RPMI8226 (cell line): ENCODE data around the gene CXCR5.

Source experiments
- DNase-seq: peaks from one replicate; pipeline ENCODE4 v3.0.0-alpha.2; 2015

CXCR5 gene

GRCh38 chr11:118929501-118930093, 45.9 kb downstream of the CXCR5 start:
- DNase-seq: peak; percentile 92

GRCh38 chr11:118930094-118930712, 46.5 kb downstream of the CXCR5 start:
- DNase-seq: peak; percentile 98

GRCh38 chr11:118931571-118931970, 47.9 kb downstream of the CXCR5 start:
- no peak for DNase-seq

- DNase-seq: no peak
These were observed 49.8 kb downstream of the CXCR5 start for GRCh38 chr11:118933486-118933885.

- no peak for DNase-seq
These were observed 51.7 kb downstream of the CXCR5 start for GRCh38 chr11:118935376-118935775.

GRCh38 chr11:118938491-118939403, 55.1 kb downstream of the CXCR5 start:
- DNase-seq: no peak

- DNase-seq: no peak
These were observed 55.8 kb downstream of the CXCR5 start for GRCh38 chr11:118939404-118939915.

- DNase-seq: peak; percentile 60
These were observed 56.4 kb downstream of the CXCR5 start for GRCh38 chr11:118939953-118940598.

GRCh38 chr11:118947091-118947490, 63.4 kb downstream of the CXCR5 start:
- DNase-seq: no peak
